DLD1 (cell line): ENCODE data around the gene MCTS1.
"Not testable (repeated sequence)": the region's sequence is repeated elsewhere in the genome, so short reads cannot be mapped to it uniquely, and the experiment has no call there.

Experiments used
- in situ Hi-C: cut with HindIII; loops from 2 replicates; pipeline ENCODE4 v1.10.0; 2017; ENCODE audit warnings: low sequenced_read_pairs

The MCTS1 gene

GRCh38 chrX:120629667-120630537 lies 26.0 kb downstream of the MCTS1 start, which contains the start of gene C1GALT1C1:
Gene C1GALT1C1 (minus strand): TSS chrX:120630054. CDS start chrX:120627166, 2,888 bp downstream.
- in situ Hi-C loops = no loop called here

- in situ Hi-C loops = no loop called here
Observed at GRCh38 chrX:120638619-120639018, 34.7 kb downstream of the MCTS1 start.

GRCh38 chrX:120642871-120643270 lies 39.0 kb downstream of the MCTS1 start:
- in situ Hi-C loops = no loop called here

- in situ Hi-C loops = no loop called here
Observed at GRCh38 chrX:120647127-120647526, 43.2 kb downstream of the MCTS1 start.

- in situ Hi-C loops = not testable (repeated sequence)
Observed at GRCh38 chrX:120652256-120652655, 48.4 kb downstream of the MCTS1 start.

GRCh38 chrX:120653000-120653399 lies 49.1 kb downstream of the MCTS1 start:
- in situ Hi-C loops = no loop called here

GRCh38 chrX:120660637-120661036 lies 56.7 kb downstream of the MCTS1 start:
- in situ Hi-C loops = no loop called here
